ENCODE data around the gene ATP6AP1. TPM values are rescaled to one million over a fixed set of nuclear protein-coding genes. Genes with fewer than 3 reads are reported as not detected.

The ATP6AP1 gene
- total RNA-seq, 1 experiment from 2014 or later = 221 TPM

DNA sequence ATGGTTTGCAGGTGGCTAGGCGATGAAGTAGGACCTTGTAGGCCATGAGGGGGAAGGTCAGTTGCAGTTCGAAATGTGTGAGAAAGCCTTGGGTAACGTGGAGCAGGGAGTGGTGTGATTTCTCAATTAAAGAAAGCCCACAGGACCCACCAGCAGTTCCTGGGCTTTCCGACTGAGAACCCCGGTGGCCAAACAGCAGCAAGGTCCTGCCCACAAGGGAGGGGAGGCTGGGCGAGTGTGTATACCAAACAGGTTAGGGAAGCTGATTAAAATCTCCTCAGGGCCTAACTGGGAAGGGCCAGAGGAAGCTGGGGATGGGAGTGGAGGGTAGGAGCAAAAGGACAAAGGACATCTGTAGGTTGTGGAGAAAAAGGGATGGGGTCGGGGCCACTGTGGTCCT, 2.4 kb downstream of the ATP6AP1 start:
- H3K27ac ChIP-seq (ENCODE audit: low read length) = peak overlapping the region; percentile 18; the same call in 1 of the 2 replicates
- in situ Hi-C loops (cut with HindIII; ENCODE audit: low pct_unique_long_range_greater_than_20kb, low sequenced_read_pairs) (no loop called here), intact Hi-C loops (cut with micrococcal nuclease; ENCODE audit: unreplicated experiment) (no loop called here)
- H3K4me1 ChIP-seq (ENCODE audit: control insufficient read depth, insufficient read depth, low read length) = peaks cover 26% of the 10 kb centered on the region
- no peaks in the 10 kb centered on the region for H3K27me3 ChIP-seq (ENCODE audit: control insufficient read depth, insufficient read depth, low read length)
- TF ChIP-seq POLR2AphosphoS5 (IDR thresholded peaks at IDR 0.05; ENCODE audit: low read depth, low read length) (no peak), SIN3A (IDR thresholded peaks at IDR 0.05; ENCODE audit: borderline replicate concordance, insufficient read depth, low read depth, low read length) (no peak), TCF7L2 (IDR thresholded peaks at IDR 0.05; ENCODE audit: low read depth, low read length) (no peak)
- TF ChIP-seq, protein P1, sequence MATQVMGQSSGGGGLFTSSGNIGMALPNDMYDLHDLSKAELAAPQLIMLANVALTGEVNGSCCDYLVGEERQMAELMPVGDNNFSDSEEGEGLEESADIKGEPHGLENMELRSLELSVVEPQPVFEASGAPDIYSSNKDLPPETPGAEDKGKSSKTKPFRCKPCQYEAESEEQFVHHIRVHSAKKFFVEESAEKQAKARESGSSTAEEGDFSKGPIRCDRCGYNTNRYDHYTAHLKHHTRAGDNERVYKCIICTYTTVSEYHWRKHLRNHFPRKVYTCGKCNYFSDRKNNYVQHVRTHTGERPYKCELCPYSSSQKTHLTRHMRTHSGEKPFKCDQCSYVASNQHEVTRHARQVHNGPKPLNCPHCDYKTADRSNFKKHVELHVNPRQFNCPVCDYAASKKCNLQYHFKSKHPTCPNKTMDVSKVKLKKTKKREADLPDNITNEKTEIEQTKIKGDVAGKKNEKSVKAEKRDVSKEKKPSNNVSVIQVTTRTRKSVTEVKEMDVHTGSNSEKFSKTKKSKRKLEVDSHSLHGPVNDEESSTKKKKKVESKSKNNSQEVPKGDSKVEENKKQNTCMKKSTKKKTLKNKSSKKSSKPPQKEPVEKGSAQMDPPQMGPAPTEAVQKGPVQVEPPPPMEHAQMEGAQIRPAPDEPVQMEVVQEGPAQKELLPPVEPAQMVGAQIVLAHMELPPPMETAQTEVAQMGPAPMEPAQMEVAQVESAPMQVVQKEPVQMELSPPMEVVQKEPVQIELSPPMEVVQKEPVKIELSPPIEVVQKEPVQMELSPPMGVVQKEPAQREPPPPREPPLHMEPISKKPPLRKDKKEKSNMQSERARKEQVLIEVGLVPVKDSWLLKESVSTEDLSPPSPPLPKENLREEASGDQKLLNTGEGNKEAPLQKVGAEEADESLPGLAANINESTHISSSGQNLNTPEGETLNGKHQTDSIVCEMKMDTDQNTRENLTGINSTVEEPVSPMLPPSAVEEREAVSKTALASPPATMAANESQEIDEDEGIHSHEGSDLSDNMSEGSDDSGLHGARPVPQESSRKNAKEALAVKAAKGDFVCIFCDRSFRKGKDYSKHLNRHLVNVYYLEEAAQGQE (IDR thresholded peaks at IDR 0.05; ENCODE audit: insufficient read depth in 1 of 2, low read depth in 2 of 2, low read length in 1 of 2) = no peak
- TF ChIP-seq, protein P2, sequence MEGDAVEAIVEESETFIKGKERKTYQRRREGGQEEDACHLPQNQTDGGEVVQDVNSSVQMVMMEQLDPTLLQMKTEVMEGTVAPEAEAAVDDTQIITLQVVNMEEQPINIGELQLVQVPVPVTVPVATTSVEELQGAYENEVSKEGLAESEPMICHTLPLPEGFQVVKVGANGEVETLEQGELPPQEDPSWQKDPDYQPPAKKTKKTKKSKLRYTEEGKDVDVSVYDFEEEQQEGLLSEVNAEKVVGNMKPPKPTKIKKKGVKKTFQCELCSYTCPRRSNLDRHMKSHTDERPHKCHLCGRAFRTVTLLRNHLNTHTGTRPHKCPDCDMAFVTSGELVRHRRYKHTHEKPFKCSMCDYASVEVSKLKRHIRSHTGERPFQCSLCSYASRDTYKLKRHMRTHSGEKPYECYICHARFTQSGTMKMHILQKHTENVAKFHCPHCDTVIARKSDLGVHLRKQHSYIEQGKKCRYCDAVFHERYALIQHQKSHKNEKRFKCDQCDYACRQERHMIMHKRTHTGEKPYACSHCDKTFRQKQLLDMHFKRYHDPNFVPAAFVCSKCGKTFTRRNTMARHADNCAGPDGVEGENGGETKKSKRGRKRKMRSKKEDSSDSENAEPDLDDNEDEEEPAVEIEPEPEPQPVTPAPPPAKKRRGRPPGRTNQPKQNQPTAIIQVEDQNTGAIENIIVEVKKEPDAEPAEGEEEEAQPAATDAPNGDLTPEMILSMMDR (IDR thresholded peaks at IDR 0.05) = no peak
- ChIA-PET CTCF (no interaction called here), POLR2A (interaction anchor here (0.6 kb wide), 1 partner anchor 84 kb away, joined by 3 read pairs; no protein-coding TSS in a partner anchor)
- BruUV-seq (replicated peaks) = no TSS peak
- no peaks in the 10 kb centered on the region for H3K9me3 ChIP-seq (ENCODE audit: control insufficient read depth, insufficient read depth, low read depth, low read length)
- DNase-seq (ENCODE audit: low read depth, low spot score) (no peak), ATAC-seq (no peak)
- peaks cover 6% of the 10 kb centered on the region for H3K36me3 ChIP-seq (ENCODE audit: control insufficient read depth, insufficient read depth, low read length)
- no peak overlapping the region for H3K4me3 ChIP-seq (ENCODE audit: low read depth in 2 of 2, low read length in 2 of 2)

DNA sequence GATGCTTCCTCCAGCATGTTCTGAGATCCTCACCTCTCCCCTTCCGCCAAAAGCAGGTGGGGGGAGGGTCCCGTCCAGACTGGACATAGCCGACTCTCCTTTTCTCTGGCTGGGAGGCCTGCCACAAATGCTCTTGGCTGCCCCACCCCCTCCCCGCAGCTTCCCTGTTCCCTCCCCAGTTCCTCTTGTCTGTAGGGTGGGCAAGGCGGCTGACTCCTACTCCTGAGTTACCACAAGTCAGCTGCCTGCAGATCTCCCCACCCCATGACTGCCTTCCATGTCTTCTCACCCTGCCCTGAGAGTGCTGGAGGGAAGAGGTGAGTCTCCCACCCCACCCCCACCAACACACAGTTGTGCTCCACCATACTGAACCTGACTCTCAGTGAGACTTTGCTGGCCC, 2.9 kb downstream of the ATP6AP1 start:
- intact Hi-C loops (cut with micrococcal nuclease; ENCODE audit: unreplicated experiment) (no loop called here), in situ Hi-C loops (cut with HindIII; ENCODE audit: low pct_unique_long_range_greater_than_20kb, low sequenced_read_pairs) (no loop called here)
- H3K9me3 ChIP-seq (ENCODE audit: control insufficient read depth, insufficient read depth, low read depth, low read length) = no peaks in the 10 kb centered on the region
- ChIA-PET CTCF (no interaction called here), POLR2A (interaction anchor here (0.6 kb wide), 1 partner anchor 84 kb away, joined by 3 read pairs; no protein-coding TSS in a partner anchor)
- no peak overlapping the region for H3K4me3 ChIP-seq (ENCODE audit: low read depth in 2 of 2, low read length in 2 of 2)
- H3K4me1 ChIP-seq (ENCODE audit: control insufficient read depth, insufficient read depth, low read length) = peaks cover 26% of the 10 kb centered on the region
- TF ChIP-seq, protein P2 (IDR thresholded peaks at IDR 0.05) = no peak
- TF ChIP-seq SIN3A (IDR thresholded peaks at IDR 0.05; ENCODE audit: borderline replicate concordance, insufficient read depth, low read depth, low read length) (no peak), POLR2AphosphoS5 (IDR thresholded peaks at IDR 0.05; ENCODE audit: low read depth, low read length) (no peak), TCF7L2 (IDR thresholded peaks at IDR 0.05; ENCODE audit: low read depth, low read length) (no peak)
- TF ChIP-seq, protein P1 (IDR thresholded peaks at IDR 0.05; ENCODE audit: insufficient read depth in 1 of 2, low read depth in 2 of 2, low read length in 1 of 2) = no peak
- H3K27ac ChIP-seq (ENCODE audit: low read length) = no peak overlapping the region
- DNase-seq (ENCODE audit: low read depth, low spot score) = no peak
- H3K27me3 ChIP-seq (ENCODE audit: control insufficient read depth, insufficient read depth, low read length) = no peaks in the 10 kb centered on the region
- no TSS peak for BruUV-seq (replicated peaks)
- no peak for ATAC-seq
- H3K36me3 ChIP-seq (ENCODE audit: control insufficient read depth, insufficient read depth, low read length) = peaks cover 6% of the 10 kb centered on the region
